HG02970 (cell line): Measurements from ENCODE around the gene ADAMTS14.

Experiments
- ATAC-seq: cut with Tn5 transposase; IDR thresholded peaks from one replicate; pipeline ENCODE4 v1.9.1; 2021; ENCODE audit warnings: mild to moderate bottlenecking, moderate library complexity, moderate number of reproducible peaks; ENCODE audit not compliant: unreplicated experiment, low FRiP score

ADAMTS14 gene

GRCh38 chr10:70674560-70675495, 2.5 kb downstream of the ADAMTS14 start:
- no peak for ATAC-seq

GRCh38 chr10:70675496-70676161, 3.3 kb downstream of the ADAMTS14 start:
- ATAC-seq, result no peak

- no peak for ATAC-seq
Observed at GRCh38 chr10:70676511-70676910, 4.2 kb downstream of the ADAMTS14 start.

GRCh38 chr10:70677016-70677415, 4.7 kb downstream of the ADAMTS14 start:
- ATAC-seq, result no peak

- ATAC-seq, result no peak
Observed at GRCh38 chr10:70677620-70678249, 5.4 kb downstream of the ADAMTS14 start.

GRCh38 chr10:70678250-70678635, 5.9 kb downstream of the ADAMTS14 start:
- no peak for ATAC-seq

GRCh38 chr10:70678757-70679489, 6.6 kb downstream of the ADAMTS14 start:
- no peak for ATAC-seq

- ATAC-seq, result no peak
Observed at GRCh38 chr10:70679498-70679897, 7.2 kb downstream of the ADAMTS14 start.

GRCh38 chr10:70680899-70681730, 8.8 kb downstream of the ADAMTS14 start:
- ATAC-seq, result no peak

- no peak for ATAC-seq
Observed at GRCh38 chr10:70681731-70682005, 9.4 kb downstream of the ADAMTS14 start.

- ATAC-seq, result no peak
Observed at GRCh38 chr10:70682920-70683600, 10.8 kb downstream of the ADAMTS14 start.

- no peak for ATAC-seq
Observed at GRCh38 chr10:70683601-70683934, 11.3 kb downstream of the ADAMTS14 start.

GRCh38 chr10:70683940-70684339, 11.6 kb downstream of the ADAMTS14 start:
- ATAC-seq, result no peak

- ATAC-seq, result no peak
Observed at GRCh38 chr10:70684374-70684773, 12.1 kb downstream of the ADAMTS14 start.

- ATAC-seq, result no peak
Observed at GRCh38 chr10:70684839-70685454, 12.6 kb downstream of the ADAMTS14 start.

GRCh38 chr10:70685455-70685911, 13.2 kb downstream of the ADAMTS14 start:
- ATAC-seq, result no peak

GRCh38 chr10:70688828-70689227, 16.5 kb downstream of the ADAMTS14 start:
- no peak for ATAC-seq

GRCh38 chr10:70689661-70690060, 17.4 kb downstream of the ADAMTS14 start:
- no peak for ATAC-seq

GRCh38 chr10:70690589-70690988, 18.3 kb downstream of the ADAMTS14 start:
- no peak for ATAC-seq
